Trophoblast cell (in vitro differentiated cells and primary cell): ENCODE results near the gene RPE65.

Experiments used
- DNase-seq, 2 donors: peaks; one replicate each; pipeline ENCODE4 v3.0.0-alpha.2; 2016
- H2AFZ ChIP-seq: 2 replicates; pipeline ENCODE4 v1.6.1; 2013; ENCODE audit warnings: low read length, moderate library complexity, mild to moderate bottlenecking; ENCODE audit not compliant: insufficient read depth, poor library complexity
- H2AK5ac ChIP-seq: 2 replicates; pipeline ENCODE4 v1.6.1; 2013; ENCODE audit warnings: mild to moderate bottlenecking, low read length
- H2BK120ac ChIP-seq: 2 replicates; pipeline ENCODE4 v1.6.1; 2013; ENCODE audit warnings: low read length, mild to moderate bottlenecking, moderate library complexity; ENCODE audit not compliant: insufficient read depth, poor library complexity
- H2BK12ac ChIP-seq: 2 replicates; pipeline ENCODE4 v1.6.1; 2013; ENCODE audit warnings: mild to moderate bottlenecking, low read length, moderate library complexity
- H2BK5ac ChIP-seq: 2 replicates; pipeline ENCODE4 v1.6.1; 2013; ENCODE audit warnings: low read length, low read depth, moderate library complexity, mild to moderate bottlenecking; ENCODE audit not compliant: poor library complexity
- H3K14ac ChIP-seq: 2 replicates; pipeline ENCODE4 v1.6.1; 2013; ENCODE audit warnings: mild to moderate bottlenecking, low read length
- H3K18ac ChIP-seq: 2 replicates; pipeline ENCODE4 v1.6.1; 2013; ENCODE audit warnings: mild to moderate bottlenecking, low read length
- H3K23ac ChIP-seq: 2 replicates; pipeline ENCODE4 v1.6.1; 2013; ENCODE audit warnings: low read length
- H3K27ac ChIP-seq: 2 replicates; pipeline ENCODE4 v1.5.1; 2013; ENCODE audit warnings: low read depth, mild to moderate bottlenecking, inconsistent platforms, low read length, moderate library complexity
- H3K27me3 ChIP-seq: 2 replicates; pipeline ENCODE4 v1.6.1; 2013; ENCODE audit warnings: inconsistent platforms, mild to moderate bottlenecking, low read length, moderate library complexity; ENCODE audit not compliant: insufficient read depth
- H3K36me3 ChIP-seq, 2 experiments: 1 replicate in 1 of 2; 2 replicates in 1 of 2; pipeline ENCODE4 v1.6.1; 2013; ENCODE audit warnings: low read length in 2 of 2, mild to moderate bottlenecking in 2 of 2, moderate library complexity in 1 of 2; ENCODE audit not compliant: insufficient read depth in 2 of 2, control insufficient read depth in 1 of 2
- H3K4ac ChIP-seq: 2 replicates; pipeline ENCODE4 v1.6.1; 2013; ENCODE audit warnings: low read depth, mild to moderate bottlenecking, low read length, moderate library complexity
- H3K4me1 ChIP-seq, 2 experiments: 1 replicate in 1 of 2; 2 replicates in 1 of 2; pipeline ENCODE4 v1.6.1; 2013; ENCODE audit warnings: low read length in 2 of 2, mild to moderate bottlenecking in 2 of 2, moderate library complexity in 1 of 2; ENCODE audit not compliant: insufficient read depth in 2 of 2, control insufficient read depth in 1 of 2
- H3K4me2 ChIP-seq: 2 replicates; pipeline ENCODE4 v1.6.1; 2013; ENCODE audit warnings: inconsistent platforms, mild to moderate bottlenecking, low read length, moderate library complexity
- H3K4me3 ChIP-seq: 2 replicates; pipeline ENCODE4 v1.5.1; 2013; ENCODE audit warnings: mild to moderate bottlenecking, low read depth, low read length, inconsistent platforms
- H3K79me1 ChIP-seq: one replicate; pipeline ENCODE4 v1.6.1; 2013; ENCODE audit warnings: low read length
- H3K79me2 ChIP-seq: 2 replicates; pipeline ENCODE4 v1.6.1; 2013; ENCODE audit warnings: low read length, mild to moderate bottlenecking; ENCODE audit not compliant: control insufficient read depth, insufficient read depth, poor library complexity
- H3K9ac ChIP-seq: 2 replicates; pipeline ENCODE4 v1.6.1; 2013; ENCODE audit warnings: mild to moderate bottlenecking, low read length
- H3K9me3 ChIP-seq: 2 replicates; pipeline ENCODE4 v1.6.1; 2013; ENCODE audit warnings: low read depth, mild to moderate bottlenecking, control low read depth, inconsistent platforms, low read length; ENCODE audit not compliant: insufficient read depth
- H4K12ac ChIP-seq: 2 replicates; pipeline ENCODE4 v1.6.1; 2013; ENCODE audit warnings: low read depth, mild to moderate bottlenecking, low read length, moderate library complexity
- H4K8ac ChIP-seq: 2 replicates; pipeline ENCODE4 v1.6.1; 2013; ENCODE audit warnings: low read depth, mild to moderate bottlenecking, low read length, moderate library complexity
- H4K91ac ChIP-seq: one replicate; pipeline ENCODE4 v1.6.1; 2013; ENCODE audit warnings: low read depth, mild to moderate bottlenecking, low read length, moderate library complexity
- WGBS: extraction: QIAGEN DNeasy Blood & Tissue Kit; methylation state at CpG from one replicate; pipeline ENCODE4 v1.1.7; 2013; ENCODE audit warnings: missing lambda C conversion rate; ENCODE audit not compliant: insufficient read length, insufficient coverage; ENCODE audit errors: extremely low coverage; 5-methylcytosine and 5-hydroxymethylcytosine counted together

RPE65 gene

DNA sequence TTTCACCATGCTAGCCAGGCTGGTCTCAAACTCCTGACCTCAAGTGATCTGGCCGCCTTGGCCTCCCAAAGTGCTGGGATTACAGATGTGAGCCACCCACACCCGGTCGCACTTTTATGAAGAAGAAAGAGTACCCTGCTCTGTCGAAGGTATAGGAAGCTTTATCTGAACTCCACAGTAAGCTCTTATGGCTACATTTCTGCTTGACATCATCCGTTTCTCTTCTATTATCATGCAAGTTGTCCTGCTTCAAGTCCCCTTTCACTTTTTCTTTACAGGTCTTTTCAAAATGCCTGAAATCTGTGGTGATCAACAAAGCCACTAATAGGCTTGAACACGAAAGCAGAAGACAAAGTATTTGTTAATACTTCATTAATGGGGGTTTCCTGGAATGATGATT is 4.0 kb downstream of the RPE65 start:
- no peak overlapping the region for H2BK5ac ChIP-seq
- no CpG with 5 or more reads among the region's 6 CpGs for WGBS
- H3K79me1 ChIP-seq: no peaks in the 10 kb centered on the region
- no peak overlapping the region for H2AFZ ChIP-seq
- H3K36me3 ChIP-seq: no peaks in the 10 kb centered on the region
- H4K8ac ChIP-seq: no peak overlapping the region
- no peaks in the 10 kb centered on the region for H3K79me2 ChIP-seq
- no peak overlapping the region for H2BK12ac ChIP-seq
- H3K18ac ChIP-seq: no peak overlapping the region
- H3K9me3 ChIP-seq: no peaks in the 10 kb centered on the region
- no peak overlapping the region for H3K4me3 ChIP-seq
- no peak overlapping the region for H3K27ac ChIP-seq
- no peak overlapping the region for H2BK120ac ChIP-seq
- H2AK5ac ChIP-seq: no peak overlapping the region
- no peak overlapping the region for H4K91ac ChIP-seq
- no peak overlapping the region for H3K14ac ChIP-seq
- no peaks in the 10 kb centered on the region for H3K4me1 ChIP-seq
- H3K23ac ChIP-seq: no peak overlapping the region
- DNase-seq: no peak
- H3K4me2 ChIP-seq: no peak overlapping the region
- H3K27me3 ChIP-seq: no peaks in the 10 kb centered on the region
- no peak overlapping the region for H3K4ac ChIP-seq
- no peak overlapping the region for H3K9ac ChIP-seq
- no peak overlapping the region for H4K12ac ChIP-seq

- H3K14ac ChIP-seq: no peak overlapping the region
- no peak overlapping the region for H3K4me2 ChIP-seq
- H3K79me1 ChIP-seq: no peaks in the 10 kb centered on the region
- no peaks in the 10 kb centered on the region for H3K36me3 ChIP-seq
- no peak overlapping the region for H3K4ac ChIP-seq
- H4K8ac ChIP-seq: no peak overlapping the region
- no peak overlapping the region for H3K18ac ChIP-seq
- no peaks in the 10 kb centered on the region for H3K9me3 ChIP-seq
- no peak overlapping the region for H2AK5ac ChIP-seq
- H2BK5ac ChIP-seq: no peak overlapping the region
- no peak overlapping the region for H3K27ac ChIP-seq
- no peaks in the 10 kb centered on the region for H3K4me1 ChIP-seq
- H3K23ac ChIP-seq: no peak overlapping the region
- WGBS: no CpG with 5 or more reads among the region's 5 CpGs
- H2AFZ ChIP-seq: no peak overlapping the region
- no peak overlapping the region for H3K4me3 ChIP-seq
- no peak overlapping the region for H4K91ac ChIP-seq
- no peaks in the 10 kb centered on the region for H3K27me3 ChIP-seq
- no peak overlapping the region for H4K12ac ChIP-seq
- no peak overlapping the region for H2BK120ac ChIP-seq
- H3K9ac ChIP-seq: no peak overlapping the region
- H2BK12ac ChIP-seq: no peak overlapping the region
- DNase-seq: peak; percentile 80 to 96
- no peaks in the 10 kb centered on the region for H3K79me2 ChIP-seq
Observed at GRCh38 chr1:68442822-68443556, 6.8 kb downstream of the RPE65 start.

GRCh38 chr1:68442006-68442405 is 7.7 kb downstream of the RPE65 start:
- Histone ChIP-seq H2BK5ac (no peak overlapping the region), H4K8ac (no peak overlapping the region), H3K79me1 (no peaks in the 10 kb centered on the region), H2BK12ac (no peak overlapping the region), H4K91ac (no peak overlapping the region), H3K27me3 (no peaks in the 10 kb centered on the region), H3K18ac (no peak overlapping the region), H3K4ac (no peak overlapping the region), H3K9ac (no peak overlapping the region), H3K4me1 (no peaks in the 10 kb centered on the region), H3K27ac (no peak overlapping the region), H3K4me2 (no peak overlapping the region), H2AFZ (no peak overlapping the region), H3K23ac (no peak overlapping the region), H3K9me3 (no peaks in the 10 kb centered on the region), H2BK120ac (no peak overlapping the region), H3K14ac (no peak overlapping the region), H3K4me3 (no peak overlapping the region), H3K79me2 (no peaks in the 10 kb centered on the region), H2AK5ac (no peak overlapping the region), H4K12ac (no peak overlapping the region), H3K36me3 (no peaks in the 10 kb centered on the region)
- WGBS: no CpG with 5 or more reads among the region's 4 CpGs
- no peak for DNase-seq

- Histone ChIP-seq H3K36me3 (no peaks in the 10 kb centered on the region), H3K23ac (no peak overlapping the region), H3K27me3 (no peaks in the 10 kb centered on the region), H3K79me2 (no peaks in the 10 kb centered on the region), H2BK5ac (no peak overlapping the region), H3K4me1 (no peaks in the 10 kb centered on the region), H2BK12ac (no peak overlapping the region), H4K12ac (no peak overlapping the region), H2AFZ (no peak overlapping the region), H3K4me3 (no peak overlapping the region), H4K91ac (no peak overlapping the region), H3K14ac (no peak overlapping the region), H3K9me3 (no peaks in the 10 kb centered on the region), H2BK120ac (no peak overlapping the region), H3K27ac (no peak overlapping the region), H3K9ac (no peak overlapping the region), H3K4ac (no peak overlapping the region), H3K79me1 (no peaks in the 10 kb centered on the region), H3K4me2 (no peak overlapping the region), H4K8ac (no peak overlapping the region), H2AK5ac (no peak overlapping the region), H3K18ac (no peak overlapping the region)
- WGBS: no CpG with 5 or more reads among the region's 3 CpGs
- DNase-seq: no peak
Observed at GRCh38 chr1:68438310-68438709, 11.4 kb downstream of the RPE65 start.
